GM20000 (cell line): ENCODE results near the gene RAMP3.

Source experiments
- DNase-seq: peaks from one replicate; pipeline ENCODE4 v3.0.0; 2012; ENCODE audit warnings: low spot score
- TF ChIP-seq, protein P1 (sequence below): IDR thresholded peaks from 2 replicates; pipeline ENCODE4 v1.5.1; 2012; ENCODE audit warnings: mild to moderate bottlenecking, control low read depth; ENCODE audit errors: extremely low read depth, missing control alignments

RAMP3 gene

DNA sequence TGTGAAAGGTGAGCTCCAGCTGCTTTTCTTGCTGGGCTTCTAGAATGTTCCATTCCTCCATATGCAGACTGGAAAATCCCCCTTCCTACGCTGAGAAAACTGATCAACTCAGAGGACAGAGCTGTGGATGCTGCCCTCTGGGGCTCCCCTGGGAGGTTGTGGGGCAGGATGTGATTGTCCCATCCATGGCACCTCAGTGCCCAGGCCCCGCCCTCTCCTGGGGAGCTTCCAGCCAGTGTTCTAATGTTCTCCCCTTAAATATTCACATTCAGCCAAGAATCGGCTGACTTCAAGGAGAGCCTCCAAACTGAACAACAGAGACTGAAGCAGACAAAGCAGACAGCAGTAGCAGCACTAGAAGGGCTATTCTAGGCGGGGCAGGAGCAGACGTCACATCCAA, 55.0 kb downstream of the RAMP3 start:
- TF ChIP-seq, protein P1, sequence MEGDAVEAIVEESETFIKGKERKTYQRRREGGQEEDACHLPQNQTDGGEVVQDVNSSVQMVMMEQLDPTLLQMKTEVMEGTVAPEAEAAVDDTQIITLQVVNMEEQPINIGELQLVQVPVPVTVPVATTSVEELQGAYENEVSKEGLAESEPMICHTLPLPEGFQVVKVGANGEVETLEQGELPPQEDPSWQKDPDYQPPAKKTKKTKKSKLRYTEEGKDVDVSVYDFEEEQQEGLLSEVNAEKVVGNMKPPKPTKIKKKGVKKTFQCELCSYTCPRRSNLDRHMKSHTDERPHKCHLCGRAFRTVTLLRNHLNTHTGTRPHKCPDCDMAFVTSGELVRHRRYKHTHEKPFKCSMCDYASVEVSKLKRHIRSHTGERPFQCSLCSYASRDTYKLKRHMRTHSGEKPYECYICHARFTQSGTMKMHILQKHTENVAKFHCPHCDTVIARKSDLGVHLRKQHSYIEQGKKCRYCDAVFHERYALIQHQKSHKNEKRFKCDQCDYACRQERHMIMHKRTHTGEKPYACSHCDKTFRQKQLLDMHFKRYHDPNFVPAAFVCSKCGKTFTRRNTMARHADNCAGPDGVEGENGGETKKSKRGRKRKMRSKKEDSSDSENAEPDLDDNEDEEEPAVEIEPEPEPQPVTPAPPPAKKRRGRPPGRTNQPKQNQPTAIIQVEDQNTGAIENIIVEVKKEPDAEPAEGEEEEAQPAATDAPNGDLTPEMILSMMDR, result no peak
- DNase-seq, result no peak

DNA sequence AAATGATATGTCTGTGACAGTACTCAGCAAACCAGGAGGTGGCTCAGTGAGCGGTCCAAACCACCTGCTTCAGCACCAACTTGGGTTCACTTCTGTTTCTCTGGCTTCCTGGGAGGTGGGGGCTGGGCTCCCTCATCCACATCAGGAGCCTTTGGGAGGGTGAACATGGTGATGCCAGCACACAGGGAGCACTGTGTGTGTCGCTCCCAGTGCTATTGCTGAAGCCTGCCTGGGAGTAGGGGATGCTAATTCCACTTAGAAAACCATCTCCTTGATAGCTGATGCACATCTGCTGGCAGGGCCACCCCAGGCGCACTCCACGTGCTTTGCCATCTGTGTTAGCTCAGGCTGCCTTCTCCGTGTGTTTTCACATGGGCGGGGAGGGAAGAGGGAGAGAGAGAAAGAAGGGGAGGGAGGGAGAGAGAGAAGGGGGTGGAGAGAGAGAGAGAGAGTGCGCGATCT, 58.0 kb downstream of the RAMP3 start:
- TF ChIP-seq, protein P1, result no peak
- no peak for DNase-seq

DNA sequence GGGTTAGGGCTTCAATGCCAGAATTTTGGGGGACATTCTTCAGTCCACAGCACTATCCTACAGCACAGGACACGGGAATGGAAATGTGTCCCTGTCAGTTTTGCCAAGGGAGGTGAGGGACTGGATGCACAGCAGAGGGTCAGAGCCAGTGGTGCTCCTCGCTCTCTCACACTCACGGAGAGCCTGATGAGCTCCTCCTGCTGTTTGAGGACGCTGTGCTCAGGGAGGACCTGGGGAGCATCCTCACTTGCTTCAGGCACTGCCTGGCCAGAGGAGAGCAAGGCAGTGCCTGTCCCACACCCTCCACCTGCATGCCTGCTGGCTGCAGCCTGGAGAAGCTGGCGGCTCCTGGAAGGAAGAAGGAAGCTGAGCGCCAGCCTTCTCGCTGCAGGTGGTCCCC, 58.6 kb downstream of the RAMP3 start:
- TF ChIP-seq, protein P1, result no peak
- no peak for DNase-seq

DNA sequence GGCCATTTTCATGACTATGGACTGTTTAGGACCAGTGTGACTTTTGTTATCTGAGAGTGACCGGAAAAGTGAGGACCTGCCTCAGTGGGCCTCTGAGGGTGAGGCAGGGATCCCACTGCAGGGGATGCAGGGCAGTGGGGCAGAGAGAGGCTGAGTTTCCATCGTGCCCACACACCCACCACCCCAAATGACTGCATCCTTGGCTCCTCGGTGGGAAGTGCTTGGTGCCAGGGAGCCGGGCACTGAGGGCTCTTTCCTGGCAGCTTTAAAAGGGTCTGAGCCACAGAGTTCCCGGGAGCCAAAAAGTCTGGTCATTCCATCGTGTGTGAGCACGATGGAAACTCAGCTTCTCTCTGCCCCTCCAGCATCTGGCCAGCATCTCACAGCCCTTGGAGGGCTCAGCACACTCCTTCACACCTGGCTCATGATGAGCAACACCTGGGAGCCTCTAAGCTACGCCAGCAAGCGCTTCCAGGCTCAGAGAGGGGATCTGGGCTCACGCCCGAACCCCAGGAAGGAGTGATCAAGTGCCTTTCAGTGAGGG, 59.1 kb downstream of the RAMP3 start:
- DNase-seq, result no peak
- TF ChIP-seq, protein P1, result no peak

DNA sequence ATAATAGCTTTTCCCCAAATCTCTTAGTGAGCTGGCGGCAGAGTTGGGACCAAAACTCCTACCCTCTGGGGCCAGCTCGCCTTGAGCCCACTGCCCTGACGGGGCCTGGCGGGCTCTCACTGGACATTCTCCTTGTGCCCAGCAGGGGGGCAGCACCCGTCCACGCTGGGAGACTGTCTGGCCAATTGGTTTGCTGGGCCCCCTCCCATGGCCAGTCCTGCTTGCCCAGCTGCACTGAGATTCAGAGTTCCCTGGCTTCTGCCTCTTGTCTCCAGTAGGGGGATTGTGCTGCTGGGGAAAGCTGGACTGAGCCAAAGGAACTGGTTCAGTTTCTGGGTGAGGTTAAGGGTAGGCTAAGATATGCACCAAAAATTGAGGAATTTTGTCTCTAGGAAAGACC, 59.8 kb downstream of the RAMP3 start:
- DNase-seq, result no peak

DNA sequence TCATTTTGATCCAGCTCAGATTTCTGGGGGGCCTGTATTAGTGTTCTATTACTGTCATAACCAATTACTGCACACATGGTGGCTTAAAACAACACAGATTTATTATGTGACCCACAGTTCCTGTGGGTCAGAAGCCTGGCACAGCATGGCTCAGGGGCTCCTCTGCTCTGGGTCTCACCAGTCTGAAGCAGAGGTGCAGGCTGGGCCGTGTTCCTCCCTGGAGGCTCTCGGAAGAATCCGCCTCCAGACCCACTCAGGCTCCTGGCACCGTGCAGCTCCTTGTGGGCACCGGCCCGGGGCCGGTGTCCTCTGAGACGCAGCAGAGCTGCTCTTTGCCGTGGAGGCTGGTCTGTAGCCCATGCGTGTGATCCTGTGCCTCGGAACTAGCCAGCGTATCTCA, 61.5 kb downstream of the RAMP3 start:
- TF ChIP-seq, protein P1, result no peak
- DNase-seq, result no peak

More for the DNA sequence above, 59.8 kb downstream of the RAMP3 start:
- TF ChIP-seq, protein P1, result no peak

DNA sequence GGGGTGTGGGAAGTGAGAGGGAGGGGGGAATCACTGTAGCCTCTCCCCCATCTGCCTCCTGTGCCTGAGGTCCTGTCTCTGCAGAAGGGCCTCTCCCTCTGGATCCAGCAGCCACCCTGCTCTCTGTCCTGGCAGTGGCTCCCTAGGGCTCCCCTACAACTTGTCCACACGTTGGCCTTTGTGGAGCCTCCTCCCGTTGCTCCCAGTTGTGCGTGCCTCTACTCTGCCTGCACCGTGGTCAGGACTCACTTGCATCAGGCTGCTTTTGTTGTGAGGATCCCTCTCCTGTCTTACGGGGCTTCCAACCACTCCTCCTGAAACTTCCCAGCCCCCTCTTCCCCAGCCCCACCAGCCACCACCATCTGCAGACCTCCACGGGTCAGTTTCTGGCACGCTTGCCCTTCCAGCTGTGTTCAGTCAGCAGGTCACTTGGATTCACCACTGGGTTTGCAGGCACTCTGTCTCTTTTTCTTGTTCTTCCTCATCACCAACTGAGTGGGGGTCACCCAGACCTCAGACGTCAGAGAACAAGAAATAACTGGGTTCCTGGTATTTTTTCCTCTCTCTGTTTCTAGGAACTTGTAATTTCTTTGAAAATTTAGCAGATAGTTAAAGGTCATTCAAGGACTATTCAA, 62.3 kb downstream of the RAMP3 start:
- TF ChIP-seq, protein P1, result no peak
- no peak for DNase-seq
